Stimulated activated naive CD8-positive, alpha-beta T cell treated with anti-CD3 and anti-CD28 coated beads, Interleukin-15, Interleukin-2, amounts not matched to agents 100 ng/mL and 50 ng/mL, for 24 hours (primary cell): Measurements from ENCODE around the gene TYROBP.
"Not testable (repeated sequence)": the region's sequence is repeated elsewhere in the genome, so short reads cannot be mapped to it uniquely, and the experiment has no call there.

Source experiments
- H3K27ac Mint-ChIP-seq: one replicate; pipeline ENCODE4 v1.8.0; 2021; ENCODE audit warnings: mild to moderate bottlenecking, mixed read lengths
- H3K27me3 Mint-ChIP-seq: one replicate; pipeline ENCODE4 v1.8.0; 2021; ENCODE audit warnings: mixed read lengths
- H3K36me3 Mint-ChIP-seq: one replicate; pipeline ENCODE4 v1.8.0; 2021; ENCODE audit warnings: low read depth, mixed read lengths
- H3K4me1 Mint-ChIP-seq: one replicate; pipeline ENCODE4 v1.8.0; 2021; ENCODE audit warnings: low read depth, mixed read lengths
- H3K4me3 Mint-ChIP-seq: one replicate; pipeline ENCODE4 v1.8.0; 2021; ENCODE audit warnings: mild to moderate bottlenecking, mixed read lengths
- H3K9me3 Mint-ChIP-seq: one replicate; pipeline ENCODE4 v1.8.0; 2021; ENCODE audit warnings: mixed read lengths

TYROBP gene

GRCh38 chr19:35897706-35898451, 10.2 kb downstream of the TYROBP start:
- Mint-ChIP-seq H3K27ac (peak overlapping the region; percentile 87), H3K36me3 (peaks cover 54% of the 10 kb centered on the region), H3K4me1 (peaks cover 56% of the 10 kb centered on the region), H3K27me3 (no peaks in the 10 kb centered on the region), H3K9me3 (no peaks in the 10 kb centered on the region), H3K4me3 (peak overlapping the region; percentile 87)

- peak overlapping the region; percentile 87 for H3K4me3 Mint-ChIP-seq
- no peaks in the 10 kb centered on the region for H3K9me3 Mint-ChIP-seq
- peaks cover 64% of the 10 kb centered on the region for H3K36me3 Mint-ChIP-seq
Measured at GRCh38 chr19:35896643-35897040, 11.5 kb downstream of the TYROBP start.

GRCh38 chr19:35895911-35896642, 12.0 kb downstream of the TYROBP start:
- H3K4me3 Mint-ChIP-seq = peak overlapping the region; percentile 87
- H3K4me1 Mint-ChIP-seq = peaks cover 45% of the 10 kb centered on the region
- no peaks in the 10 kb centered on the region for H3K9me3 Mint-ChIP-seq
- no peaks in the 10 kb centered on the region for H3K27me3 Mint-ChIP-seq
- peak overlapping the region; percentile 67 for H3K27ac Mint-ChIP-seq
- peaks cover 68% of the 10 kb centered on the region for H3K36me3 Mint-ChIP-seq

More at GRCh38 chr19:35896643-35897040, 11.5 kb downstream of the TYROBP start:
- Mint-ChIP-seq H3K27me3 (no peaks in the 10 kb centered on the region), H3K27ac (peak overlapping the region; percentile 45), H3K4me1 (peaks cover 49% of the 10 kb centered on the region)

GRCh38 chr19:35894342-35894741, 13.8 kb downstream of the TYROBP start:
- no peak overlapping the region for H3K27ac Mint-ChIP-seq
- peaks cover 38% of the 10 kb centered on the region for H3K4me1 Mint-ChIP-seq
- H3K9me3 Mint-ChIP-seq = no peaks in the 10 kb centered on the region
- H3K36me3 Mint-ChIP-seq = peaks cover 80% of the 10 kb centered on the region
- peak overlapping the region; percentile 23 for H3K4me3 Mint-ChIP-seq
- no peaks in the 10 kb centered on the region for H3K27me3 Mint-ChIP-seq

- H3K4me1 Mint-ChIP-seq = peaks cover 24% of the 10 kb centered on the region
- not testable (repeated sequence) for H3K27me3 Mint-ChIP-seq, H3K4me3 Mint-ChIP-seq, H3K27ac Mint-ChIP-seq, H3K9me3 Mint-ChIP-seq
- H3K36me3 Mint-ChIP-seq = peaks cover 84% of the 10 kb centered on the region
Measured at GRCh38 chr19:35891819-35892218, 16.3 kb downstream of the TYROBP start.

GRCh38 chr19:35890113-35890650, 17.9 kb downstream of the TYROBP start:
- Mint-ChIP-seq H3K27me3 (no peaks in the 10 kb centered on the region), H3K4me3 (no peak overlapping the region), H3K27ac (peak overlapping the region; percentile 45), H3K9me3 (no peaks in the 10 kb centered on the region), H3K4me1 (peaks cover 12% of the 10 kb centered on the region), H3K36me3 (peaks cover 86% of the 10 kb centered on the region)

GRCh38 chr19:35889370-35890112, 18.6 kb downstream of the TYROBP start:
- Mint-ChIP-seq H3K27ac (peak overlapping the region; percentile 45), H3K9me3 (no peaks in the 10 kb centered on the region), H3K4me1 (peaks cover 8% of the 10 kb centered on the region), H3K27me3 (no peaks in the 10 kb centered on the region), H3K4me3 (no peak overlapping the region), H3K36me3 (peaks cover 80% of the 10 kb centered on the region)

- H3K4me3 Mint-ChIP-seq = no peak overlapping the region
- H3K9me3 Mint-ChIP-seq = no peaks in the 10 kb centered on the region
- peak overlapping the region; percentile 53 for H3K27ac Mint-ChIP-seq
- H3K27me3 Mint-ChIP-seq = no peaks in the 10 kb centered on the region
- H3K36me3 Mint-ChIP-seq = peaks cover 69% of the 10 kb centered on the region
- H3K4me1 Mint-ChIP-seq = peaks cover 8% of the 10 kb centered on the region
Measured at GRCh38 chr19:35888398-35888797, 19.7 kb downstream of the TYROBP start.

- Mint-ChIP-seq H3K4me1 (peaks cover 3% of the 10 kb centered on the region), H3K27me3 (no peaks in the 10 kb centered on the region), H3K4me3 (no peak overlapping the region), H3K9me3 (no peaks in the 10 kb centered on the region), H3K36me3 (peaks cover 57% of the 10 kb centered on the region), H3K27ac (no peak overlapping the region)
Measured at GRCh38 chr19:35887197-35887596, 20.9 kb downstream of the TYROBP start.

- H3K27me3 Mint-ChIP-seq = no peaks in the 10 kb centered on the region
- peak overlapping the region; percentile 36 for H3K27ac Mint-ChIP-seq
- peaks cover 48% of the 10 kb centered on the region for H3K36me3 Mint-ChIP-seq
- no peaks in the 10 kb centered on the region for H3K9me3 Mint-ChIP-seq
- H3K4me3 Mint-ChIP-seq = no peak overlapping the region
- H3K4me1 Mint-ChIP-seq = peaks cover 5% of the 10 kb centered on the region
Measured at GRCh38 chr19:35885904-35886303, 22.2 kb downstream of the TYROBP start.

GRCh38 chr19:35885225-35885738, 22.8 kb downstream of the TYROBP start:
- no peak overlapping the region for H3K27ac Mint-ChIP-seq
- H3K36me3 Mint-ChIP-seq = peaks cover 43% of the 10 kb centered on the region
- H3K4me1 Mint-ChIP-seq = peaks cover 5% of the 10 kb centered on the region
- H3K9me3 Mint-ChIP-seq = no peaks in the 10 kb centered on the region
- no peak overlapping the region for H3K4me3 Mint-ChIP-seq
- peaks cover under 1% of the 10 kb centered on the region for H3K27me3 Mint-ChIP-seq

- Mint-ChIP-seq H3K4me3 (no peak overlapping the region), H3K27ac (no peak overlapping the region), H3K36me3 (peaks cover 30% of the 10 kb centered on the region)
Measured at GRCh38 chr19:35883882-35884281, 24.2 kb downstream of the TYROBP start.

GRCh38 chr19:35882114-35882832, 25.8 kb downstream of the TYROBP start:
- peaks cover 13% of the 10 kb centered on the region for H3K4me1 Mint-ChIP-seq
- peaks cover 13% of the 10 kb centered on the region for H3K27me3 Mint-ChIP-seq
- no peak overlapping the region for H3K4me3 Mint-ChIP-seq
- peaks cover 15% of the 10 kb centered on the region for H3K36me3 Mint-ChIP-seq
- no peak overlapping the region for H3K27ac Mint-ChIP-seq
- H3K9me3 Mint-ChIP-seq = no peaks in the 10 kb centered on the region

More at GRCh38 chr19:35883882-35884281, 24.2 kb downstream of the TYROBP start:
- Mint-ChIP-seq H3K4me1 (peaks cover 13% of the 10 kb centered on the region), H3K27me3 (peaks cover 9% of the 10 kb centered on the region), H3K9me3 (no peaks in the 10 kb centered on the region)

- peaks cover 23% of the 10 kb centered on the region for H3K27me3 Mint-ChIP-seq
- no peak overlapping the region for H3K4me3 Mint-ChIP-seq
- peaks cover 13% of the 10 kb centered on the region for H3K4me1 Mint-ChIP-seq
- no peaks in the 10 kb centered on the region for H3K36me3 Mint-ChIP-seq
- H3K27ac Mint-ChIP-seq = no peak overlapping the region
- no peaks in the 10 kb centered on the region for H3K9me3 Mint-ChIP-seq
Measured at GRCh38 chr19:35879770-35880317, 28.3 kb downstream of the TYROBP start.
